DND-41 (cell line): ENCODE data around the gene FXYD6.

Source experiments
- ATAC-seq: fragments of 200-7000 bp; cut with Tn5 transposase; 3 replicates; pipeline ENCODE4 v1.9.1; 2021; ENCODE audit warnings: low read depth; ENCODE audit not compliant: insufficient read depth
- DNase-seq: peaks from one replicate; pipeline ENCODE4 v3.0.0-alpha.2; 2020
- H2AFZ ChIP-seq: 2 replicates; pipeline ENCODE4 v1.6.0; 2012; ENCODE audit warnings: low read depth, low read length
- H3K27ac ChIP-seq: 2 replicates; pipeline ENCODE4 v1.5.1; 2012; ENCODE audit warnings: low read length, inconsistent platforms
- H3K27me3 ChIP-seq: fragments of 200-600 bp; sonication (generic); 2 replicates; pipeline ENCODE4 v1.6.0; 2012; ENCODE audit warnings: low read length, mild to moderate bottlenecking, inconsistent platforms; ENCODE audit not compliant: insufficient read depth, poor library complexity
- H3K36me3 ChIP-seq: 2 replicates; pipeline ENCODE4 v1.5.1; 2012; ENCODE audit warnings: low read length, inconsistent platforms; ENCODE audit not compliant: insufficient read depth
- H3K4me1 ChIP-seq: 2 replicates; pipeline ENCODE4 v1.5.1; 2012; ENCODE audit warnings: mild to moderate bottlenecking, low read length; ENCODE audit not compliant: insufficient read depth
- H3K4me2 ChIP-seq: 2 replicates; pipeline ENCODE4 v1.6.0; 2012; ENCODE audit warnings: mild to moderate bottlenecking, moderate library complexity, low read length, inconsistent platforms; ENCODE audit not compliant: insufficient read depth
- H3K4me3 ChIP-seq, 2 experiments: fragments of 200-600 bp in 1 of 2; shearing (Covaris generic) in 1 of 2; 2 replicates each; pipeline ENCODE4 v1.5.1; 2012 to 2016; ENCODE audit warnings: inconsistent platforms in 2 of 2, low read length in 2 of 2, mild to moderate bottlenecking in 2 of 2, low read depth in 1 of 2, moderate library complexity in 1 of 2
- H3K79me2 ChIP-seq: 2 replicates; pipeline ENCODE4 v1.6.0; 2012; ENCODE audit warnings: low read length, inconsistent platforms; ENCODE audit not compliant: insufficient read depth
- H3K9ac ChIP-seq: 2 replicates; pipeline ENCODE4 v1.6.0; 2012; ENCODE audit warnings: low read depth, mild to moderate bottlenecking, inconsistent platforms, low read length, moderate library complexity
- H3K9me3 ChIP-seq: 2 replicates; pipeline ENCODE4 v1.5.1; 2012; ENCODE audit warnings: low read length, moderate library complexity, mild to moderate bottlenecking, inconsistent platforms; ENCODE audit not compliant: insufficient read depth, severe bottlenecking
- H4K20me1 ChIP-seq: 2 replicates; pipeline ENCODE4 v1.6.0; 2012; ENCODE audit warnings: low read length; ENCODE audit not compliant: insufficient read depth
- CTCF ChIP-seq: IDR thresholded peaks from 2 replicates; pipeline ENCODE4 v1.5.1; 2012; ENCODE audit warnings: borderline replicate concordance, low read length, moderate library complexity, mild to moderate bottlenecking; ENCODE audit not compliant: poor library complexity, severe bottlenecking; ENCODE audit errors: extremely low read depth
- EZH2 ChIP-seq: IDR thresholded peaks from 3 replicates; pipeline ENCODE4 v1.6.1; 2012; ENCODE audit warnings: borderline replicate concordance, low read depth, mild to moderate bottlenecking, moderate library complexity, low read length, inconsistent platforms; ENCODE audit not compliant: severe bottlenecking

FXYD6 gene

GRCh38 chr11:117841551-117842031, 34.9 kb downstream of the FXYD6 start:
- Histone ChIP-seq H3K27me3 (no peaks in the 10 kb centered on the region), H2AFZ (no peak overlapping the region), H4K20me1 (no peaks in the 10 kb centered on the region), H3K4me2 (no peak overlapping the region), H3K79me2 (peaks cover 19% of the 10 kb centered on the region), H3K4me3 (no peak overlapping the region), H3K27ac (peak overlapping the region; percentile 75), H3K36me3 (peaks cover 60% of the 10 kb centered on the region), H3K9ac (no peak overlapping the region), H3K9me3 (no peaks in the 10 kb centered on the region), H3K4me1 (peaks cover 45% of the 10 kb centered on the region)
- TF ChIP-seq CTCF (no peak), EZH2 (no peak)
- DNase-seq = no peak
- no peak for ATAC-seq

GRCh38 chr11:117840881-117841550, 35.4 kb downstream of the FXYD6 start:
- Histone ChIP-seq H3K4me2 (no peak overlapping the region), H3K9me3 (no peaks in the 10 kb centered on the region), H3K4me1 (peaks cover 45% of the 10 kb centered on the region), H2AFZ (no peak overlapping the region), H3K79me2 (peaks cover 19% of the 10 kb centered on the region), H3K4me3 (no peak overlapping the region), H3K9ac (peak overlapping the region; percentile 6; the same call in 1 of the 2 replicates), H3K36me3 (peaks cover 63% of the 10 kb centered on the region), H3K27me3 (no peaks in the 10 kb centered on the region), H3K27ac (peak overlapping the region; percentile 75), H4K20me1 (no peaks in the 10 kb centered on the region)
- TF ChIP-seq CTCF (no peak), EZH2 (no peak)
- DNase-seq (no peak), ATAC-seq (no peak)

- Histone ChIP-seq H3K4me1 (peaks cover 45% of the 10 kb centered on the region), H3K27me3 (no peaks in the 10 kb centered on the region), H3K79me2 (peaks cover 19% of the 10 kb centered on the region), H3K9me3 (no peaks in the 10 kb centered on the region), H3K4me3 (no peak overlapping the region), H2AFZ (no peak overlapping the region), H3K27ac (peak overlapping the region; percentile 75), H3K9ac (0 out of 2 replicates have a peak overlapping the region, but pooled peaks have one; percentile 6), H3K36me3 (peaks cover 67% of the 10 kb centered on the region), H4K20me1 (no peaks in the 10 kb centered on the region), H3K4me2 (no peak overlapping the region)
- TF ChIP-seq EZH2 (no peak), CTCF (no peak)
- DNase-seq (peak; percentile 10), ATAC-seq (no peak)
Observed at GRCh38 chr11:117839936-117840813, 36.3 kb downstream of the FXYD6 start.
